CD4-positive, CD25-positive, alpha-beta regulatory T cell (primary cell): ENCODE results near the gene XPR1. TPM values are rescaled to one million over a fixed set of nuclear protein-coding genes. Genes with fewer than 3 reads are reported as not detected.

Source experiments
- ATAC-seq, 2 donors: fragments of 150-1000 bp; cut with Tn5 transposase; one replicate each; pipeline ENCODE4 v1.10.0; 2021; ENCODE audit warnings: low read depth in 2 of 2, moderate number of reproducible peaks in 2 of 2, moderate library complexity in 1 of 2
- DNase-seq, 3 donors: peaks; one replicate each; pipeline versions ENCODE4 v3.0.0 to v3.0.0-alpha.2; 2012 to 2022; ENCODE audit warnings: mixed read lengths in 1 of 3
- H3K27ac ChIP-seq: one replicate; pipeline ENCODE4 v1.7.0; 2013; ENCODE audit warnings: mild to moderate bottlenecking, low read length; ENCODE audit not compliant: insufficient read depth, poor library complexity, severe bottlenecking
- H3K27me3 ChIP-seq: one replicate; pipeline ENCODE4 v1.7.0; 2013; ENCODE audit warnings: low read length; ENCODE audit not compliant: control insufficient read depth, insufficient read depth
- H3K36me3 ChIP-seq: one replicate; pipeline ENCODE4 v1.7.0; 2013; ENCODE audit warnings: mild to moderate bottlenecking, low read length, moderate library complexity; ENCODE audit not compliant: control insufficient read depth, insufficient read depth
- H3K4me1 ChIP-seq: 2 replicates; pipeline ENCODE4 v1.7.0; 2013; ENCODE audit warnings: mild to moderate bottlenecking, low read length; ENCODE audit not compliant: insufficient read depth, control insufficient read depth, poor library complexity, severe bottlenecking
- H3K4me3 ChIP-seq: one replicate; pipeline ENCODE4 v1.7.0; 2013; ENCODE audit warnings: low read depth, mild to moderate bottlenecking, low read length, moderate library complexity
- H3K9me3 ChIP-seq, 2 experiments: 1 replicate in 1 of 2; 2 replicates in 1 of 2; pipeline ENCODE4 v1.7.0; 2013; ENCODE audit warnings: low read length in 2 of 2, mild to moderate bottlenecking in 1 of 2, moderate library complexity in 1 of 2; ENCODE audit not compliant: control insufficient read depth in 2 of 2
- H3K27ac Mint-ChIP-seq, 3 donors: one replicate each; pipeline ENCODE4 v1.8.0; 2020 to 2022; ENCODE audit warnings: mild to moderate bottlenecking in 3 of 3, mixed read lengths in 3 of 3, moderate library complexity in 2 of 3
- H3K27me3 Mint-ChIP-seq: one replicate; pipeline ENCODE4 v1.8.0; 2022; ENCODE audit warnings: mild to moderate bottlenecking, mixed read lengths
- H3K36me3 Mint-ChIP-seq: one replicate; pipeline ENCODE4 v1.8.0; 2020; ENCODE audit warnings: mixed read lengths
- H3K4me1 Mint-ChIP-seq, 4 donors: one replicate each; pipeline ENCODE4 v1.8.0; 2020 to 2022; ENCODE audit warnings: mixed read lengths in 4 of 4, mild to moderate bottlenecking in 1 of 4
- H3K4me3 Mint-ChIP-seq, 4 donors: one replicate each; pipeline ENCODE4 v1.8.0; 2020 to 2022; ENCODE audit warnings: mild to moderate bottlenecking in 4 of 4, mixed read lengths in 4 of 4, moderate library complexity in 3 of 4
- H3K9me3 Mint-ChIP-seq, 7 donors: one replicate each; pipeline ENCODE4 v1.8.0; 2020 to 2022; ENCODE audit warnings: mixed read lengths in 7 of 7, mild to moderate bottlenecking in 3 of 7, moderate library complexity in 2 of 7
- polyA plus RNA-seq, 4 donors: library from polyadenylated mRNA; unstranded; fragments of 300-500 nt; fragmentation: Illumina TruSeq; gene quantifications; one replicate each; pipeline ENCODE4 v1.2.3, GENCODE V29; 2021
- total RNA-seq: library from RNA; stranded (reverse); gene quantifications from one replicate; pipeline ENCODE4 v1.2.3, GENCODE V29; 2022

Gene XPR1
- total and polyA plus RNA-seq, 5 donors from 2014 or later: 6.4 to 24.2 (median 11.1) TPM

GRCh38 chr1:180778782-180779398, 147.1 kb downstream of the XPR1 start:
- Histone ChIP-seq H3K27ac (no peak overlapping the region), H3K27me3 (no peaks in the 10 kb centered on the region), H3K4me1 (no peaks in the 10 kb centered on the region), H3K36me3 (no peaks in the 10 kb centered on the region), H3K4me3 (no peak overlapping the region), H3K9me3 (no peaks in the 10 kb centered on the region)
- no peak overlapping the region for H3K27ac Mint-ChIP-seq
- H3K4me3 Mint-ChIP-seq: no peak overlapping the region
- DNase-seq (peak in 1 of 3 donors; percentile 35), ATAC-seq (no peak)
- no peaks in the 10 kb centered on the region for H3K36me3 Mint-ChIP-seq
- no peaks in the 10 kb centered on the region for H3K27me3 Mint-ChIP-seq
- peaks cover 5 to 23% (median 17%) of the 10 kb centered on the region in 4 donors for H3K4me1 Mint-ChIP-seq
- H3K9me3 Mint-ChIP-seq: no peaks in the 10 kb centered on the region

GRCh38 chr1:180779584-180779983, 147.8 kb downstream of the XPR1 start:
- H3K27me3 Mint-ChIP-seq: no peaks in the 10 kb centered on the region
- no peak overlapping the region for H3K4me3 ChIP-seq
- H3K27ac Mint-ChIP-seq: no peak overlapping the region
- no peaks in the 10 kb centered on the region for H3K9me3 ChIP-seq
- no peak overlapping the region for H3K27ac ChIP-seq
- H3K27me3 ChIP-seq: no peaks in the 10 kb centered on the region
- H3K36me3 Mint-ChIP-seq: no peaks in the 10 kb centered on the region
- no peaks in the 10 kb centered on the region for H3K9me3 Mint-ChIP-seq
- H3K4me1 Mint-ChIP-seq: peaks cover 5 to 22% (median 16%) of the 10 kb centered on the region in 4 donors
- ATAC-seq (no peak), DNase-seq (no peak)
- no peaks in the 10 kb centered on the region for H3K4me1 ChIP-seq
- no peak overlapping the region for H3K4me3 Mint-ChIP-seq
- no peaks in the 10 kb centered on the region for H3K36me3 ChIP-seq

GRCh38 chr1:180781718-180782117, 149.9 kb downstream of the XPR1 start:
- ATAC-seq (no peak), DNase-seq (no peak)
- H3K4me3 Mint-ChIP-seq: no peak overlapping the region
- Histone ChIP-seq H3K9me3 (no peaks in the 10 kb centered on the region), H3K36me3 (no peaks in the 10 kb centered on the region), H3K27me3 (no peaks in the 10 kb centered on the region), H3K4me1 (no peaks in the 10 kb centered on the region), H3K27ac (no peak overlapping the region), H3K4me3 (no peak overlapping the region)
- peaks cover 5 to 22% (median 17%) of the 10 kb centered on the region in 4 donors for H3K4me1 Mint-ChIP-seq
- H3K27me3 Mint-ChIP-seq: no peaks in the 10 kb centered on the region
- no peaks in the 10 kb centered on the region for H3K36me3 Mint-ChIP-seq
- H3K27ac Mint-ChIP-seq: no peak overlapping the region
- no peaks in the 10 kb centered on the region for H3K9me3 Mint-ChIP-seq

- no peaks in the 10 kb centered on the region for H3K27me3 ChIP-seq
- H3K4me1 ChIP-seq: no peaks in the 10 kb centered on the region
- H3K9me3 ChIP-seq: no peaks in the 10 kb centered on the region
- H3K4me3 Mint-ChIP-seq: no peak overlapping the region
- no peaks in the 10 kb centered on the region for H3K27me3 Mint-ChIP-seq
- H3K9me3 Mint-ChIP-seq: no peaks in the 10 kb centered on the region
- DNase-seq (no peak), ATAC-seq (no peak)
- H3K4me1 Mint-ChIP-seq: peaks cover 5 to 19% (median 12%) of the 10 kb centered on the region in 4 donors
- H3K36me3 Mint-ChIP-seq: peaks cover 21% of the 10 kb centered on the region
- H3K36me3 ChIP-seq: peaks cover 14% of the 10 kb centered on the region
- no peak overlapping the region for H3K27ac ChIP-seq
- peak overlapping the region in 1 of 3 donors; percentile 47 for H3K27ac Mint-ChIP-seq
- H3K4me3 ChIP-seq: no peak overlapping the region
Observed at GRCh38 chr1:180785291-180785690, 153.5 kb downstream of the XPR1 start.

- H3K27me3 ChIP-seq: no peaks in the 10 kb centered on the region
- no peak overlapping the region for H3K27ac ChIP-seq
- no peak for ATAC-seq
- Mint-ChIP-seq H3K4me1 (peaks cover 5 to 18% (median 11%) of the 10 kb centered on the region in 4 donors), H3K9me3 (no peaks in the 10 kb centered on the region), H3K27me3 (no peaks in the 10 kb centered on the region), H3K36me3 (peaks cover 21% of the 10 kb centered on the region), H3K4me3 (no peak overlapping the region), H3K27ac (no peak overlapping the region)
- no peak for DNase-seq
- H3K9me3 ChIP-seq: no peaks in the 10 kb centered on the region
- no peaks in the 10 kb centered on the region for H3K4me1 ChIP-seq
- H3K36me3 ChIP-seq: peaks cover 14% of the 10 kb centered on the region
- no peak overlapping the region for H3K4me3 ChIP-seq
Observed at GRCh38 chr1:180785887-180786286, 154.1 kb downstream of the XPR1 start.

- H3K27me3 ChIP-seq: no peaks in the 10 kb centered on the region
- Mint-ChIP-seq H3K4me3 (no peak overlapping the region), H3K27me3 (no peaks in the 10 kb centered on the region), H3K36me3 (peaks cover 21% of the 10 kb centered on the region), H3K27ac (no peak overlapping the region), H3K4me1 (peaks cover 6 to 16% (median 10%) of the 10 kb centered on the region in 4 donors), H3K9me3 (no peaks in the 10 kb centered on the region)
- H3K4me1 ChIP-seq: peaks cover under 1% of the 10 kb centered on the region
- H3K4me3 ChIP-seq: no peak overlapping the region
- no peaks in the 10 kb centered on the region for H3K9me3 ChIP-seq
- H3K36me3 ChIP-seq: peaks cover 14% of the 10 kb centered on the region
- ATAC-seq (no peak), DNase-seq (no peak)
- no peak overlapping the region for H3K27ac ChIP-seq
Observed at GRCh38 chr1:180786624-180787023, 154.8 kb downstream of the XPR1 start.

GRCh38 chr1:180787628-180788307, 155.9 kb downstream of the XPR1 start:
- Histone ChIP-seq H3K27me3 (no peaks in the 10 kb centered on the region), H3K4me3 (no peak overlapping the region), H3K27ac (no peak overlapping the region), H3K9me3 (no peaks in the 10 kb centered on the region), H3K36me3 (peaks cover 14% of the 10 kb centered on the region), H3K4me1 (peaks cover 5% of the 10 kb centered on the region)
- no peak for DNase-seq
- Mint-ChIP-seq H3K27me3 (no peaks in the 10 kb centered on the region), H3K4me1 (peaks cover 14 to 19% (median 16%) of the 10 kb centered on the region in 4 donors), H3K4me3 (no peak overlapping the region), H3K27ac (no peak overlapping the region), H3K9me3 (no peaks in the 10 kb centered on the region), H3K36me3 (peaks cover 21% of the 10 kb centered on the region)
- ATAC-seq: no peak

GRCh38 chr1:180789460-180789859, 157.6 kb downstream of the XPR1 start:
- peaks cover 14% of the 10 kb centered on the region for H3K36me3 ChIP-seq
- no peak overlapping the region for H3K27ac ChIP-seq
- DNase-seq (no peak), ATAC-seq (no peak)
- no peaks in the 10 kb centered on the region for H3K9me3 Mint-ChIP-seq
- H3K36me3 Mint-ChIP-seq: peaks cover 21% of the 10 kb centered on the region
- H3K27me3 ChIP-seq: no peaks in the 10 kb centered on the region
- no peak overlapping the region for H3K27ac Mint-ChIP-seq
- H3K9me3 ChIP-seq: no peaks in the 10 kb centered on the region
- H3K4me1 ChIP-seq: peaks cover 5% of the 10 kb centered on the region
- H3K4me3 ChIP-seq: no peak overlapping the region
- no peak overlapping the region for H3K4me3 Mint-ChIP-seq
- peaks cover 15 to 22% (median 20%) of the 10 kb centered on the region in 4 donors for H3K4me1 Mint-ChIP-seq
- no peaks in the 10 kb centered on the region for H3K27me3 Mint-ChIP-seq
